Astrocyte of the spinal cord (primary cell): ENCODE measurements around the gene ASGR1.
A peak's percentile ranks its signal among the peaks of the same experiment; 100 is the strongest.

Experiments used
- DNase-seq: peaks from one replicate; pipeline ENCODE4 v3.0.0; 2011; ENCODE audit warnings: low read depth, low spot score
- H3K4me3 ChIP-seq: 2 replicates; pipeline ENCODE4 v1.5.1; 2011; ENCODE audit warnings: low read depth, mild to moderate bottlenecking, low read length, moderate library complexity
- CTCF ChIP-seq: IDR thresholded peaks from 2 replicates; pipeline ENCODE4 v1.5.1; 2012; ENCODE audit warnings: low read depth, mild to moderate bottlenecking, low read length, inconsistent platforms
- in situ Hi-C: cut with HindIII; loops from 2 replicates; pipeline ENCODE4 v1.10.0; 2017; ENCODE audit warnings: low sequenced_read_pairs

ASGR1 gene

DNA sequence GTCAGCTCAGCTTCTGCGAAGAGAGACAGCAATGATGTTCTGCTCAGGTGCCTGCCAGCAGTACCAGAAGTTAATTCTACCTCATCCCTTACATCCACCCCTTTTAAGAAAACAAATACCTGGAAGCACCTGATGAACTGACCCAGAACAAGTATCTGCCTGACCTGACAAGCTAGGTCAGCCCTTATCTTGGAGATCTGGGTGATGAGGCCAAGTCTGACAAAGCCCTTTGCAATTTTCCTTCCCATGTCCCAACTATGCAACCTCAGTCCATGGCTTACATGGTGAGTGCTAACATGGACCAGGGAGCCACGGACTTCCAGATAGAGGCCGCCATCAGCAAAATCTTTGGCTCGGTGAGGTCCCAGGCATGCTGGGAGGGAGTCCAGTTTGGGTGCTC, 44.2 kb upstream of the ASGR1 start:
- TF ChIP-seq CTCF: no peak
- no peak overlapping the region for H3K4me3 ChIP-seq
- no peak for DNase-seq
- in situ Hi-C loops: no loop called here

DNA sequence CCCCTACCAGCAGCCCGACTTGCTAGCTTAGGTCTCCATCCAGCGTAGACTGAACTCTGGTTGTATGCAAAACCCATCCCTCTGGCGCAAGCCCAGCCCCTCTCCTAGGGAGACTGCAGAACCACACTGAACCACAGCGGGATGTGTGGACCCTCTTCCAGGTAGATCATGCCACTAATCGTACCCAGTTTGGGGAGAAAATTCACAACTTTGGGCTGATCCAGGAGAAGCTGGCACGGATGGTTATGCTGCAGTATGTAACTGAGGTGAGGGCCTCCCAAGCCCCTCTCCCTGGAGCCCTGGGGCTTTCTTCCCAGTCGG, 43.8 kb upstream of the ASGR1 start:
- H3K4me3 ChIP-seq: no peak overlapping the region
- no peak for TF ChIP-seq CTCF
- in situ Hi-C loops: no loop called here
- no peak for DNase-seq

GRCh38 chr17:7222093-7222971, 43.2 kb upstream of the ASGR1 start:
- in situ Hi-C loops: no loop called here
- no peak for DNase-seq
- no peak for TF ChIP-seq CTCF
- no peak overlapping the region for H3K4me3 ChIP-seq

GRCh38 chr17:7221278-7222092, 42.3 kb upstream of the ASGR1 start:
- H3K4me3 ChIP-seq: no peak overlapping the region
- no peak for TF ChIP-seq CTCF
- in situ Hi-C loops: no loop called here

DNA sequence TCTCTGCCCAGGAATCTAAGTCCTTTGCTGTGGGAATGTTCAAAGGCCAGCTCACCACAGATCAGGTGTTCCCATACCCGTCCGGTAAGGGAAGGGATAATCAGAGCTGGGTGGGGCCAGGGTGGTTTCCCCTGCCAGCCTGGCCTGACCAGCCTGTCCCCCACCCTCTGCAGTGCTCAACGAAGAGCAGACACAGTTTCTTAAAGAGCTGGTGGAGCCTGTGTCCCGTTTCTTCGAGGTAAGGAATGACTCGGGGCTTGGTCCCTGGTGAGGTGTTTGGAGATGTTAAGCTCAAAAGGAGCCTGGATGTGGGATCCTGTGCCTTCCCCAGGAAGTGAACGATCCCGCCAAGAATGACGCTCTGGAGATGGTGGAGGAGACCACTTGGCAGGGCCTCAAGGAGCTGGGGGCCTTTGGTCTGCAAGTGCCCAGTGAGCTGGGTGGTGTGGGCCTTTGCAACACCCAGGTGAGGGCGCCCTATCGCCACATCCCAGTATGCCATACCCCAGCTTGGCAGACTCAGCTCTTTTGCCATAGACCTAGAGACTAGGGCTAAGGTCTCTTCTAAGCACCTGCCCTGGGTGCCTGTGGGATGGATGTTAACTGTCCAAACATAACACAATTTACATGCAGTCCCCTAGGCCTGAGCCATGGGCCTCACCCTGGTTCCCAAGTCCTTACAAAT, 41.6 kb upstream of the ASGR1 start:
- in situ Hi-C loops: no loop called here
- TF ChIP-seq CTCF: peak; percentile 57
- peak; percentile 68 for DNase-seq
- H3K4me3 ChIP-seq: peak overlapping the region; percentile 80

More at GRCh38 chr17:7221278-7222092, 42.3 kb upstream of the ASGR1 start:
- no peak for DNase-seq

GRCh38 chr17:7219812-7220592, 40.8 kb upstream of the ASGR1 start, which contains the start of the genes ACADVL and DLG4:
TSS of gene ACADVL (plus strand) at chr17:7219938. CDS start at chr17:7219985, 47 bp downstream.
TSS of gene DLG4 (minus strand) at chr17:7219836.
- no peak for TF ChIP-seq CTCF
- peak; percentile 88 for DNase-seq
- peak within 1 kb of the TSS; percentile 80 for H3K4me3 ChIP-seq
- in situ Hi-C loops: no loop called here
